AG09319 (cell line): ENCODE data around the gene SSRP1.

ENCODE experiments used
- DNase-seq: peaks from one replicate; pipeline ENCODE4 v3.0.0-alpha.2; 2010; ENCODE audit warnings: low read depth; ENCODE audit errors: extremely low read depth
- TF ChIP-seq, protein P1 (sequence below): IDR thresholded peaks from 2 replicates; pipeline ENCODE4 v1.5.1; 2011; ENCODE audit warnings: low read depth, mild to moderate bottlenecking, inconsistent platforms, low read length, moderate library complexity

The SSRP1 gene

DNA sequence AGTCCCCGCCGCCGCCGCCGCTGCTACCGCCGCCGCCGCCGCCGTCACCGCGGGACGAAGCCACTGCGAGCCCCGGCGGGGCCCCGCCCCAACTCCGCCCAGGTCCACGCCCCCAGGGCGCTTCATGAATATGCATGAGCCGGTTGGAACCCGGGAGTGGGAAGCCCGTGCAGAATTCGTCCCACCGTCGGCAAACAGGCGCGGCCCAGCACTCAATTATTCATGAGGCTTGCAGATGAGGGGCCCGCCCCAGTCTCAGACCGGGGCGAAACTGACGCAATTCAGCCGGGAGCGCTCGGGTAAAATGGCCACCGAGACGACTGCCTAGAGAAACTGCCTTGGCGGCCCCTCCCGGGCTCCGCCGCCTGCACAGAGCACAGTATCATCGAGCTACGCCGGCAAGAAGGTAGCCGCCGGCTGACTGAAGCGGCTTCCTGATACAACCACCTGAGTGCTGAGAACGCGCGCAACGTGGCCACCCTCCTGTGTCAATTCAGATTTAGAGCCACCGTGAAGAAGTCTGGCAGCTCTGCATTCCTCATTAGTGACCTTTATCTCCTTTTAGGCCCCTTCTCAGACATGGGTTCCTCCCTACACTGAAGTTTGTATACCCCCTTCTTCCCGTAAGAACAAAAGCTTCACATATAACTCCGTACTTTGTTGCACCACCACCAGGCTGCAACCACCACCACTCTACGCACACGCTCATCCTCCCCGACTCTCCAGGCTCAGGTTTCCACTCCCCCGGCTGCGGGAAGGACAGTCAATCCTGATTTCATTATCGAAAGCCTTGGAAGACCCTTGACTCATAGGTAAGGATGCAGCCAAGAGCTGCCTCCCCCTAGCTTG lies 10.6 kb downstream of the SSRP1 start, which contains the start of gene TNKS1BP1:
Gene TNKS1BP1 (minus strand): TSS at position 67 of the 849 bp plus-strand sequence. CDS start 3,067 bp downstream, outside the sequence.
- TF ChIP-seq, protein P1, sequence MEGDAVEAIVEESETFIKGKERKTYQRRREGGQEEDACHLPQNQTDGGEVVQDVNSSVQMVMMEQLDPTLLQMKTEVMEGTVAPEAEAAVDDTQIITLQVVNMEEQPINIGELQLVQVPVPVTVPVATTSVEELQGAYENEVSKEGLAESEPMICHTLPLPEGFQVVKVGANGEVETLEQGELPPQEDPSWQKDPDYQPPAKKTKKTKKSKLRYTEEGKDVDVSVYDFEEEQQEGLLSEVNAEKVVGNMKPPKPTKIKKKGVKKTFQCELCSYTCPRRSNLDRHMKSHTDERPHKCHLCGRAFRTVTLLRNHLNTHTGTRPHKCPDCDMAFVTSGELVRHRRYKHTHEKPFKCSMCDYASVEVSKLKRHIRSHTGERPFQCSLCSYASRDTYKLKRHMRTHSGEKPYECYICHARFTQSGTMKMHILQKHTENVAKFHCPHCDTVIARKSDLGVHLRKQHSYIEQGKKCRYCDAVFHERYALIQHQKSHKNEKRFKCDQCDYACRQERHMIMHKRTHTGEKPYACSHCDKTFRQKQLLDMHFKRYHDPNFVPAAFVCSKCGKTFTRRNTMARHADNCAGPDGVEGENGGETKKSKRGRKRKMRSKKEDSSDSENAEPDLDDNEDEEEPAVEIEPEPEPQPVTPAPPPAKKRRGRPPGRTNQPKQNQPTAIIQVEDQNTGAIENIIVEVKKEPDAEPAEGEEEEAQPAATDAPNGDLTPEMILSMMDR = no peak; the same call in 1 of the 2 replicates
- peak; percentile 95 for DNase-seq

DNA sequence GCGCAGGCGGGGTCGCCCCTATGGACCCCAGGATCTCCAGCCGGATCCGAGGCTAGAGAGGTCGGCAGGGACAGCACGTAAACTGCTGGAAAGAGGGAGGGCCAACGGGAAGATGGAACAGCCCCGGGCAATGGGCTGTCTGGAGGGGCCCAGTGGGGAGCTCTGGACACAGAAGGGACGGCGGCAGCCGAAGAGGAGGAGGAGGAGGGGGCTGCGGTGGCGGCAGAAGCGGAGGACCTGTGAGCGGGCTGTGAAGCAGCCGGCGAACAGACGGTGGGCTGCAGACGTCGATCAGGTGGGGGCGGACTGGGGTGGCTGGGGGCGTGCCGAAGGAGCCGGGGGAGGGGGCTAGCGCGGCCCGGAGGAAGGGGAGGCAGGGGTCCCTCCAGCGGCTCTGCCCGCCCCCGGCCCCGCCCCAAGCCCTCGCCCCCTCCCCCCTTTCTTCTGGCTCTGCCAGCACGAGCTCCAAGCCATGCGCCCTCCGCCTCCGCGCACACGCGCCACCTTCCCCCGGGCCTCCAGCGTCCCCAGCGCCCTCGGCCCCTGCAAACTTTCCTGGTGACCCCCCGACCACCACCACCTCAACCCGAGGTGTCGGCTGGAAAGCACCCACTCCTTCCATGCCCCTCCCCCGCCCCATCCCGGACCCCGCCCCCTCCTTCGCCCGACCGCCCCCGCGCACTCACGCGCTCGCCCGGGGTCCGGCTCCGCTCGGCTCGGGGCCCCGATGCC lies 11.4 kb downstream of the SSRP1 start:
- TF ChIP-seq, protein P1 = no peak
- DNase-seq = no peak

DNA sequence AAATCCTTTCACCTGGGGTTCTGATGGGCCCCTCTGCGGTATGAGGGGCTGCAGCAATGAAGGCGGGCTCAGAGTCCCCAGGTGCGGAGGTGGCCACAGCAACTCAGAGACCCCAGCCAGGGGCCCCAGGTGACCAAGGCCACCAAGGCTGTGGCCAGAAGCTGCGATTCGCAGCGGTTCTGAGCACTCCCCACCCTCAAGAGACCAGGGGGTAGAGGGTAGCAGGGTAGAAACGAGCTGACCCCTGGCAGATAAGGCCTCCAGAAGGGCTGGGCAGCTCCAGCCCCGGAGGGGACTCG lies 11.9 kb downstream of the SSRP1 start:
- TF ChIP-seq, protein P1 = no peak
- no peak for DNase-seq

DNA sequence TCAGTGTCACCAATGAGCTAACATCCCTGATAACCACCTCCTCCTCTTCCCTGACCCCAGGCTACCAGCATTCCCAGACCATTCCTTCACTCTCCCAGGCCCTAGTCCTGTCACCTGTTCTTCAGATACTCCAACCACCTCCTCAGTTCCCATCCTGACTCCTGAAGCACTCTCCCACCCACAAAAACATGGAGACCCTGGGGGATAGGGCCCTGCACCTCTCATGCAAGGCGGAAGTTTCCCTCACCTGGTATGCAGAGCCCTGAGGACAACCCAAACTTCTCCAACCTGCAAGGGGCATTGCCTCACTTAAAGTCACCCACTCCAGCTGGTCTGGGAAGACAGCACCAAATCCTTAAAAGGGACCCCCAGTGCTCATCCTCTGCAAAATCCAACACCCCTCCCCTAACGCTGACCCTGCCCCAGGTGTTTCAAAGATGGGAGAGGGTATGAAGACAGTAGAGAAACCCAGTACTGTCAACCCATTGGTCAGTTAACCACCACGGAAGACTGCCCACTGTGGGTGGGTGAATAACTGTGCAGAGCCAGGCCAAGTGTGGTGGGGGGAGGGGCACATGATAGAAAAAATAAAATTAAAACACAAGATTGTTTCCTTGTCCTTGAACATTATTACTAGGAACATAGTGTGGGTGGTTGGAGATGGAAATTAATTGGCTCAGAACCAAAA lies 12.4 kb downstream of the SSRP1 start:
- TF ChIP-seq, protein P1 = peak; percentile 21
- DNase-seq = no peak

DNA sequence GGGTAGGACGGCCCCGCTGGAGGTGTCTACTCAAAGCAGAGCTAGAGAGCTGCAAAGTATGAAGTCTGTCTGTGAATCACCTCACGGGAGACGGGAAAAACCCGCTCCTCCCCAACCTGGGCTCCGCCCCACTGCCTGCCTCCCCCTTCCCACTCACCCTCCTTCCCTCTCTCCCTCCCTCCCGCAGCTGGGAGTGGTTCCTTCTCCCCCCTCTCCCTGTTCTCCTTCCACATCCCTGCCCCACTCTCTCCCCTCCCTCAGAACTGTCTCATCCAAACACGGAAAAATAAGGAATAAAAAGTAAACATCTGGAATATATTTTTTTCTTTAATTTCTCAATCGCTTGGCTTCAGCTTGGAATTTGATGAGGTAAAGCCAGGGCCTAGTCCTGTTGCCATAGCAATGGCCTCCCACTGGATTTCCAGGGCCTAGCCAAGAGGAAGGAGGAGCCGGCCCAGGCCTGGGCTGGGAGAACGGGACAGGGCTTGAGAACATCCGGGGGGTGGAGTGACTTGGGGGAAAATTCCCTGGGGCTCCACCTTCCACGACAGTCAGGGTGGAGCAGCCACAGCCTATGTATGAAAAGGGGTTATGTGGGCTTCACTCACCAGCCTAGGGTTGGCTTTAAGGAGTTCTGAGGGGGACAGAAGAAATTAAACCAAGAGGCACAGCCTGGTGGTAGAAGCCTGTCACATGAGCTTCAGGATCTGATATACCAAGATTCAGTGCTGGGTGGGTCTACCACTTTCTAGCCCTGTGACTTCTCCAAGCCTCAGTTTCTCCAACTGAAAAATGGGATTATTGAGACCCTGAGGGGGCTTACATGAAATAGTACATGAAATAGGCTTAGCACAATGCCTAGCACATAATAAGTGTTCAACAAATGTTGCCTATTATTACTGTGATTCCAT lies 13.2 kb downstream of the SSRP1 start:
- TF ChIP-seq, protein P1 = no peak
- peak; percentile 97 for DNase-seq

DNA sequence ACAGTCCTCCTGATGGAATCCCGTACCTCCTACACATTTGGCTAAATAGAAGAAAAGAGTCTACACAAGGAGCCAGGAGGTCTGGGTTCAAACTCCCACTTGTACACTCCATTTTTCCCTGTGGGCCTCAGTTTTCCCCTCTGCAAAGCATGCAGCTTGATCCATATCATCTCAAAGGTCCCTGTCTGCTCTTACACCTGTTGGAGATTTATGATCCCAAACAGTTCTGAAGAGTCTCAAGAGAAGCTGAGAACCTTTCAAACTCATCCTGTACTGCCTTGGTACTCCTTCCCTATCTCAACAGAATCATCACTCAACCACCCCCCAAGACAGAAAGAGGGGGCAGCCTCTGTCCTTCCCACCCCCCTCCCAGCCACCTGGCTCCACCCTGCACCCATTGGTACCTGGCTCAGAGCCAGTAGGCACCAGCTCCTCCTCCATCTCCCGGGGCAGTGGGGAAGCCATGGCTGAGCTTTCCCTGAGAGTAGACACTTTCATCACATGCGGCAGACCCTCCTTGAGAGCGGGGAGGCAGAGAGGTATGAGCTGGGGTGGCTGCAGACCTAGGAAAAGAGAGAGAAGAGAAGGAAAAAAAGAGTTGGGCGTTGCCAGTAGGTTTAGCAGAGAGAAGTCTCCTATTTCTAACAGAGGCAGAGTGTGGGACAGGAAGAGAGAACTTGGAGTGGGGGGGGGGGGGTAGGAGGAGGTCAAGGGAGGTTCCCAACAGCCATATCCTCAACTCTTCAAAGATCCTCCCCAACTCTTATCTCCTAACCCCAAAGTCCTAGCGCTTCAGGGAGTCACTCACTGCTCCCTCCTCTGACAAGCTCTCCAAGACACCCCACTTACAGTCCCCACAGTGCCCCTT lies 14.1 kb downstream of the SSRP1 start:
- DNase-seq = no peak
- TF ChIP-seq, protein P1 = no peak
